ENCODE data around the gene PRIM2.
"Not testable (repeated sequence)": the region's sequence is repeated elsewhere in the genome, so short reads cannot be mapped to it uniquely, and the experiment has no call there.

The PRIM2 gene

DNA sequence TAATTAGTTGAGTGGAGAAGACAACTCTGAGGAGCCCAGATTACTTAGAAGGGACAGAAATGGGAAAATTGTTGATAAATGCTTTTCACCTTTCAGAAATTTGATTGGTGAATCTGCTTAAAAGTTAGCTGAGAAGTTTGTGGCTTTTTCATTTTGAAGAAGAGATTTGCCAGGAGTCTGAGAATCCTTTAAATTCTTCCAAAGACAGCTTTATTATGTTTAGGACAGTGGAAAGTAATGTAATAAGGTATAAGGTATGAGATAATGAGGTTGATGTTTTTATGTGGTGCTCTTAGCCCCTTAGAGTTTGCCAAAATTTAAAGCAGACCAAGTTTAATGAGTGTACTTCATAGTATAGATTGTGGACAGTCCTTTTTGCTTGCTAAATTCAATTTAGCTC lies 42.3 kb downstream of the PRIM2 start:
- not testable (repeated sequence) for H2AFZ ChIP-seq; H3K9ac ChIP-seq; H3K36me3 ChIP-seq (ENCODE audit: control insufficient read depth, insufficient read depth, low read length); H3K9me3 ChIP-seq (ENCODE audit: control insufficient read depth, low read length); H3K4me1 ChIP-seq; H3K79me2 ChIP-seq; H3K27me3 ChIP-seq (ENCODE audit: control insufficient read depth, insufficient read depth, low read length); H3K27ac ChIP-seq; H3K4me2 ChIP-seq (ENCODE audit: low read length); H3K4me3 ChIP-seq (ENCODE audit: low read depth, low read length)

DNA sequence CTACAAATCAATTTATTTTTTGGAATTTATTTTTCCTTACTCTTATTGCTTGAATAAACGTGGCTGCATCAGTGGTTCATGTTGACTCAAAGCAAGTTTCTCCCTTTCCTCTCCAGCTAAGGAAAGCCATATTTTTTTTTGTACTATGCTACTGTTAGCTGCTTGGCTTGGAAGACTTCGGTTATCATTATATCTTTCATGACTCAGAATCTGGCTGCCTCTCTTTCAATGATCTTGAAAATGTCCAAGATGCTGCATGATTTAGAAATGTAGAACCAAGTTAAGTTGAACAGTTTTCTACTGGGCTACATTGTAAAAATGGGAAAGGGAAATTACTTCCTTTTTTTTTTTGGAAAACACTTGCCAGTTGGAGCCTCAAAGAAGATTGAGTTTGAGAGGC lies 44.9 kb downstream of the PRIM2 start:
- H3K9me3 ChIP-seq (ENCODE audit: control insufficient read depth, low read length); H3K4me3 ChIP-seq (ENCODE audit: low read depth, low read length); H3K27ac ChIP-seq; H2AFZ ChIP-seq; H3K9ac ChIP-seq; H3K36me3 ChIP-seq (ENCODE audit: control insufficient read depth, insufficient read depth, low read length); H3K4me2 ChIP-seq (ENCODE audit: low read length); H3K27me3 ChIP-seq (ENCODE audit: control insufficient read depth, insufficient read depth, low read length); H3K4me1 ChIP-seq; H3K79me2 ChIP-seq: not testable (repeated sequence)

DNA sequence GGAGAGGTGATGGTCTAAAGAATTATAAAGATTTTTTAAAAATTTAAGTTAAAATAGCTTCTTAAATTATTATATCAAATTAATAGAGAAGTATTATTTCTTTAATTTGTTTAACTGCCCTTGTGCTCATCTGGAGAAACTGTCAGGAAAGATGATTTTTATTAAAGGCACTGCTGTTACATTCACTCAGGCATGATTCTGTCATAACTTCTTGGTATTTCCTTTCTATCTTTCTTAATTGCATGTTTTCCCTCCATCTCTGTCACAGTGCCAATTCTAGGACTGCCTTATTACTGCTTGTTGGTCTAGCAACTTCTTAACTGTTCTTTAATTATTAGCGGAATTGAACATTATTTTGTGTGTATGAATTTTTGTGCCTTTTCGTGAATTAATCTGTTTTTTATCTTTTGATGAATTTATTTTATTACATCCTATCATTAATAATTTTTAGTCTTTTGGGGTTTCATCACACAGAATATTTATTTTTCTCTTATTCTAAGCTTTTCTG lies 47.7 kb downstream of the PRIM2 start:
- H2AFZ ChIP-seq; H3K27me3 ChIP-seq (ENCODE audit: control insufficient read depth, insufficient read depth, low read length); H3K4me1 ChIP-seq; H3K9ac ChIP-seq; H3K9me3 ChIP-seq (ENCODE audit: control insufficient read depth, low read length); H3K27ac ChIP-seq; H3K4me2 ChIP-seq (ENCODE audit: low read length); H3K36me3 ChIP-seq (ENCODE audit: control insufficient read depth, insufficient read depth, low read length); H3K79me2 ChIP-seq; H3K4me3 ChIP-seq (ENCODE audit: low read depth, low read length): not testable (repeated sequence)

DNA sequence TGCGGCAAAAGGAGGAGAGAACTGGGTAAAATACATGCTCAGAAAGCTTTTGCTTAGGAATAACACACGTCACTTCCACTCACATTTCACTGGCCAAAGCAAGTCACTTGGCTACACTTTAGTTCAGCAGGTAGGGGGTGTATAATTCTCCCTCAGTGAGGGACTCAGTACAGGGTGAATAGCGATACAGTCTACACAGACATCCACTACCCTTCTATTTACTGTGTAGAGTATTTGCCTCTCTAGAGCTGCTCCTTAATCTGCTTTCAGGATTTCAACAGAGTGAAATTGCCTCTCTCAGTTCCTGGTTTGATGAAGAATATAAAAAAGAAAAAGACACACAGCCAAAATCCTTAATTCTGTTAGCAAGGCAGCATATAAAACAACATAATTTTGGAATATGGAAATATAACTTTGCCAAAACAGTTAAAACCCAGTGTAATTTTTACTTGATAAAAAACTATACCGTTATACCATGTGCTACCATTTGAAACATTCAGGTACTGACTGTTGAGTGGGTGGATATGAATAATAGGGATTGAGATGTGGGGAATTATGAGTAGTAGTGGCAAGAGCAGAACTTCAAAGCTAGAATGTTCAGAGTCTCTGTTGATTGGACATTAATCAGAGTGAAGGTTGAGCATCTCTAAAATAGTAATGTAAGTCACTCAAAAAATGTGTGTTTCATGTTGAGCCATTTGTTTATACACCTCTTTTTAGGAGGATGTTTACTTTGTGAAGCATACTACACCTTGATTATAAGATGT lies 51.7 kb downstream of the PRIM2 start:
- not testable (repeated sequence) for H3K36me3 ChIP-seq (ENCODE audit: control insufficient read depth, insufficient read depth, low read length); H3K4me2 ChIP-seq (ENCODE audit: low read length); H3K9me3 ChIP-seq (ENCODE audit: control insufficient read depth, low read length); H3K27ac ChIP-seq; H3K4me3 ChIP-seq (ENCODE audit: low read depth, low read length); H3K27me3 ChIP-seq (ENCODE audit: control insufficient read depth, insufficient read depth, low read length); H3K9ac ChIP-seq; H3K4me1 ChIP-seq; H2AFZ ChIP-seq; H3K79me2 ChIP-seq

DNA sequence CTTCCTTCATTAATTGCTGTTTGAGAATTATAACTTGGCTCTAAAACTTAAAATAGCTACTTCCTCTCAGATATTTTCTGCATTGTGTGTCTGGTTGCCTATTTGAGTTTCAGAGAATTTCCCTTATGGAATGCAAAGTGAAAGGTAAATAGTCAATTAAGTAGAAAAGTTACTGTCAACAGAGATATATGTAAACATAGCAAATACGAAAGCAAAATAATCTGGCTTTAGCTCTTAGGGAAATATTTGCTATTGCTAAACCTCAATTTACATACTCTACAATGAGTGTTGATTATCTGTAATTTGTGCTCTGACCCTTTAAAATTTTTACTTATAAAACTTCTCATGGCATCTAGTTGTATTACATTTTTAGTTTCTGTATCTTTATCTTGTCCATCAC lies 54.3 kb downstream of the PRIM2 start:
- not testable (repeated sequence) for H3K36me3 ChIP-seq (ENCODE audit: control insufficient read depth, insufficient read depth, low read length)

DNA sequence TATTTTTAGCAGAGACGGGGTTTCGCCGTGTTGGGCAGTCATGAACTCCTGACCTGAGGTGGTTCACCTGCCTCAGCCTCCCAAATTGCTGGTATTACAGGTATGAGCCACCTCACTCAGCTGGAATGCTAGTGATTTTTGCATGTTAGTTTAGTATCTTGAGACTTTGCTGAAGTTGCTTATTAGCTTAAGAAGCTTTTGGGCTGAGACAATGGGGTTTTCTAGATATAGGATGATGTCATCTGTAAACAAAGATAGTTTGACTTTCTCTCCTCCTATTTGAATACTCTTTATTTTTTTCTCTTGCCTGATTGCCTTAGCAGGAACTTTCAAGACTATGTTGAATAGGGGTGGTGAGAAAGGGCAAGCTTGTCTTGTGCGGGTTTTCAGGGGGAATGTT lies 57.3 kb downstream of the PRIM2 start:
- not testable (repeated sequence) for H3K9me3 ChIP-seq (ENCODE audit: control insufficient read depth, low read length); H3K36me3 ChIP-seq (ENCODE audit: control insufficient read depth, insufficient read depth, low read length); H3K27me3 ChIP-seq (ENCODE audit: control insufficient read depth, insufficient read depth, low read length); H3K9ac ChIP-seq; H2AFZ ChIP-seq; H3K4me3 ChIP-seq (ENCODE audit: low read depth, low read length); H3K27ac ChIP-seq; H3K4me1 ChIP-seq; H3K4me2 ChIP-seq (ENCODE audit: low read length); H3K79me2 ChIP-seq

More for the DNA sequence above, 54.3 kb downstream of the PRIM2 start:
- not testable (repeated sequence) for H2AFZ ChIP-seq; H3K9ac ChIP-seq; H3K4me2 ChIP-seq (ENCODE audit: low read length); H3K4me1 ChIP-seq; H3K27ac ChIP-seq; H3K4me3 ChIP-seq (ENCODE audit: low read depth, low read length); H3K9me3 ChIP-seq (ENCODE audit: control insufficient read depth, low read length); H3K79me2 ChIP-seq; H3K27me3 ChIP-seq (ENCODE audit: control insufficient read depth, insufficient read depth, low read length)

DNA sequence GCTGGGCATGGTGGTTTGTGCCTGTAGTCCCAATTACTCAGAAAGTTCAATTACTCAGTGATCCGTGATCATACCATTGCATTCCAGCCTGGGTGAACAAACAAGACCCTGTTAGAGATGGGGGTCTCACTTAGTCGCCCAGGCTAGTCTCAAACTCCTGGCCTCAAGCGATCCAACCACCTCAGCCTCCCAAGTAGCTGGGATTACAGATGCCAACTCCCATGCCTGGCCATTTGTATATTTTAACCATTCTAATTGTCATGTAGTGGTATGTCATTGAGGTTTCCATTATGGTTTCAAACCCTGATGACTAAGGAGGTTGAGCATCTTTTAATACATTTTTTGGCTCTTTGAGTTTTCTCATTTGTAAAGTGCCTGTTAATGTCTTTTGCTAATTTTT lies 58.7 kb downstream of the PRIM2 start:
- H3K9me3 ChIP-seq (ENCODE audit: control insufficient read depth, low read length); H2AFZ ChIP-seq; H3K27me3 ChIP-seq (ENCODE audit: control insufficient read depth, insufficient read depth, low read length); H3K4me1 ChIP-seq; H3K27ac ChIP-seq; H3K36me3 ChIP-seq (ENCODE audit: control insufficient read depth, insufficient read depth, low read length); H3K4me2 ChIP-seq (ENCODE audit: low read length); H3K79me2 ChIP-seq; H3K9ac ChIP-seq; H3K4me3 ChIP-seq (ENCODE audit: low read depth, low read length): not testable (repeated sequence)

DNA sequence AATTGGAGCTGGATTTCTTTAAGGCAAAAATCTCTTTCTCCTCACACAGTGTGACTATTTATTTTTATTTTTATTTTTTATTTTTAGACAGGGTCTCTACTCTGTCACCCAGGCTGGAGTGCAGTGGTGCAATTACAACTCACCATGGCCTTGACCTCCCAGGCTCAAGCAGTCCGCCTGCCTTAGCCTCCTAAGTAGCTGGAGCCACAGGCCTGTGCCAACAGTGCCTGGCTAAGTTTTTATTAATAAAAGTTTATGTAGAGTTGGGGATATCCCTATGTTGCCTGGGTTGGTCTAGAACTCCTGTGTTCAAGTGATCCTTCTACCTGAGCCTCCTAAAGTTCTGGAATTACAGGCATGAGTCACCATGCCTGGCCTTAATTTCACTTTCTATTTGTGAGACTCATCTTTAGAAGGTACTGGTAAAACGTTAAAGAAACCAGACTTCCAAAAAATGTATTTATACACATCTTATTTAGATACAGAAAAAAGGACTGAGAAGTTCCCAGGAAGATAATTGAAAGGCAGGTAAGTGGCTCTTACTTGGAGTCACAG lies 71.7 kb downstream of the PRIM2 start:
- H3K4me2 ChIP-seq (ENCODE audit: low read length); H3K9ac ChIP-seq; H3K4me3 ChIP-seq (ENCODE audit: low read depth, low read length); H3K4me1 ChIP-seq; H3K27me3 ChIP-seq (ENCODE audit: control insufficient read depth, insufficient read depth, low read length); H3K9me3 ChIP-seq (ENCODE audit: control insufficient read depth, low read length); H3K36me3 ChIP-seq (ENCODE audit: control insufficient read depth, insufficient read depth, low read length); H3K79me2 ChIP-seq; H3K27ac ChIP-seq; H2AFZ ChIP-seq: not testable (repeated sequence)

DNA sequence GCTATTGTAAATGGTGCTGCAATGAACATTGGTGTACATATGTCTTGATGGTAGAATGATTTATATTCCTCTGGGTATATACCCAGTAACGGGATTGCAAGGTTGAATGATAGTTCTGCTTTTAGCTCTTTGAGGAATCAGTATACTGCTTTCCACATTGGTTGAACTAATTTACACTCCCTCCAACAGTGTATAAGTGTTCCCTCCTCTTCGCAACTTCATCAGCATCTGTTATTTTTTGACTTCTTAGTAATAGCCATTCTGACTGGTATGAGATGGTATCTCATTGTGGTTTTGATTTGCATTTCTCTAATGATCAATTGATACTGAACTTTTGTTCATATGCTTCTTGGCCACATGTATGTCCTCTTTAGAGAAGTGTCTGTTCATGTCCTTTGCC lies 73.4 kb downstream of the PRIM2 start:
- H3K4me1 ChIP-seq; H2AFZ ChIP-seq; H3K27me3 ChIP-seq (ENCODE audit: control insufficient read depth, insufficient read depth, low read length); H3K4me2 ChIP-seq (ENCODE audit: low read length); H3K9me3 ChIP-seq (ENCODE audit: control insufficient read depth, low read length); H3K79me2 ChIP-seq; H3K27ac ChIP-seq; H3K9ac ChIP-seq; H3K4me3 ChIP-seq (ENCODE audit: low read depth, low read length); H3K36me3 ChIP-seq (ENCODE audit: control insufficient read depth, insufficient read depth, low read length): not testable (repeated sequence)

DNA sequence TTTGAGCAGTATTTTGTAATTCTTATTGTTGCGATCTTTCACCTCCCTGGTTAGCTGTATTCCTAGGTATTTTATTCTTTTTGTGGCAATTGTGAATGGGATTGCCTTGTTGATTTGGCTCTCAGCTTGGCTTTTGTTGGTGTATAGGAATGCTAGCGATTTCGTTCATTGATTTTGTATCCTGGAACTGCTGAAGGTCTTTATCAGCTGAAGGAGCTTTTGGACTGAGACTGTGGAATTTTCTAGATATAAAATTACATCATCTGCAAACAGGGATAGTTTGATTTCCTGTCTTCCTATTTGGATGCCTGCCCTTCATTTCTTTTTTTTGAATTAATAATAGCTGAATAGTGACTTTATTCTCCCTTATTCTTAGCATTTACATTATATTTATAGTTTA lies 74.6 kb downstream of the PRIM2 start:
- not testable (repeated sequence) for H3K36me3 ChIP-seq (ENCODE audit: control insufficient read depth, insufficient read depth, low read length); H3K79me2 ChIP-seq; H3K4me2 ChIP-seq (ENCODE audit: low read length); H3K9ac ChIP-seq; H2AFZ ChIP-seq; H3K9me3 ChIP-seq (ENCODE audit: control insufficient read depth, low read length); H3K27ac ChIP-seq; H3K4me1 ChIP-seq; H3K4me3 ChIP-seq (ENCODE audit: low read depth, low read length); H3K27me3 ChIP-seq (ENCODE audit: control insufficient read depth, insufficient read depth, low read length)

DNA sequence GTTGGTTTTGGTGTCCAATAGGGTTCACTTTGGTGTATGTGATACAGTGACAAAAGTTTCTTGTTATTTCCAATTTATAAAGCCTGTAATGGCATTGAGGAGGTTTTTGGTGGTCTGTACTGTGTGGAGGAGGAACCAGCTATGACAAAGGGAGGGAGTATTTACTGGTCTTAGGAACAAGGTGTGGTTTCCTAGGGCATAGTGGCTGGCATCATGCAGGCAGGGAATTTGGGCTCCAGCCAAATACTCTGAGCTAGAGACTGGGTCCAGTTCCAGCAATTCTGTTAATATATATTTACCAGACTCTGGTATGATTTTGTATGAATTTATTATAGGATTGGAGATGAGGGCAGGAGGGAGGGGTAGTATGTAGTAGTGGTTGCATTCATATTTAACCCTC lies 101.9 kb downstream of the PRIM2 start:
- H3K36me3 ChIP-seq (ENCODE audit: control insufficient read depth, insufficient read depth, low read length); H3K27me3 ChIP-seq (ENCODE audit: control insufficient read depth, insufficient read depth, low read length); H3K79me2 ChIP-seq; H3K4me3 ChIP-seq (ENCODE audit: low read depth, low read length); H3K4me2 ChIP-seq (ENCODE audit: low read length); H2AFZ ChIP-seq; H3K9me3 ChIP-seq (ENCODE audit: control insufficient read depth, low read length); H3K27ac ChIP-seq; H3K9ac ChIP-seq: not testable (repeated sequence)
- peaks cover 11% of the 10 kb centered on the region for H3K4me1 ChIP-seq

Measured in parathyroid adenoma (tissue), 2 donors.